Keratinocyte (primary cell): ENCODE results near the gene ANGPTL2. TPM values are rescaled to one million over a fixed set of nuclear protein-coding genes. Genes with fewer than 3 reads are reported as not detected.

Experiments
- DNase-seq: peaks from one replicate; pipeline ENCODE4 v3.0.0-alpha.2; 2011; ENCODE audit warnings: low read depth, missing footprints, low spot score
- FAIRE-seq: peaks from 2 replicates; lab custom pipeline; 2011; peaks lifted over from hg19 to GRCh38; lab: Jason Lieb, UNC
- H2AFZ ChIP-seq: 2 replicates; pipeline ENCODE4 v1.6.0; 2012; ENCODE audit warnings: low read length, control low read depth, inconsistent platforms; ENCODE audit not compliant: control insufficient read depth
- H3K27ac ChIP-seq: 2 replicates; pipeline ENCODE4 v1.5.1; 2011; ENCODE audit warnings: low read length; ENCODE audit not compliant: control insufficient read depth, insufficient read depth
- H3K27me3 ChIP-seq: 3 replicates; pipeline ENCODE4 v1.6.0; 2011; ENCODE audit warnings: low read length; ENCODE audit not compliant: control insufficient read depth, insufficient read depth; ENCODE audit errors: extremely low read depth
- H3K36me3 ChIP-seq, 2 experiments: 2 replicates in 1 of 2; 3 replicates in 1 of 2; pipeline ENCODE4 v1.5.1; 2011; ENCODE audit warnings: low read length in 2 of 2, mild to moderate bottlenecking in 1 of 2; ENCODE audit not compliant: control insufficient read depth in 2 of 2, insufficient read depth in 2 of 2; ENCODE audit errors: extremely low read depth in 1 of 2
- H3K4me1 ChIP-seq: 3 replicates; pipeline ENCODE4 v1.5.1; 2011; ENCODE audit warnings: low read length; ENCODE audit not compliant: control insufficient read depth, insufficient read depth; ENCODE audit errors: extremely low read depth
- H3K4me2 ChIP-seq: 3 replicates; pipeline ENCODE4 v1.6.0; 2011; ENCODE audit warnings: low read depth, low read length; ENCODE audit not compliant: control insufficient read depth, insufficient read depth; ENCODE audit errors: extremely low read depth
- H3K4me3 ChIP-seq, 3 experiments: fragments of 200-600 bp in 1 of 3; sonication (generic) in 1 of 3; 2 replicates in 2 of 3; 3 replicates in 1 of 3; pipeline ENCODE4 v1.5.1; 2011 to 2016; ENCODE audit warnings: low read length in 3 of 3, mild to moderate bottlenecking in 3 of 3, control low read depth in 2 of 3, inconsistent platforms in 1 of 3, low read depth in 1 of 3, mixed read lengths in 1 of 3, mixed run types in 1 of 3, moderate library complexity in 1 of 3; ENCODE audit not compliant: control insufficient read depth in 2 of 3, insufficient read depth in 2 of 3; ENCODE audit errors: extremely low read depth in 1 of 3
- H3K79me2 ChIP-seq: 2 replicates; pipeline ENCODE4 v1.6.0; 2012; ENCODE audit warnings: low read length; ENCODE audit not compliant: control insufficient read depth, insufficient read depth
- H3K9ac ChIP-seq: 3 replicates; pipeline ENCODE4 v1.6.0; 2011; ENCODE audit warnings: low read length; ENCODE audit not compliant: control insufficient read depth, insufficient read depth; ENCODE audit errors: extremely low read depth
- H3K9me1 ChIP-seq: 3 replicates; pipeline ENCODE4 v1.6.0; 2011; ENCODE audit warnings: low read length; ENCODE audit not compliant: control insufficient read depth, insufficient read depth; ENCODE audit errors: extremely low read depth
- H3K9me3 ChIP-seq: 2 replicates; pipeline ENCODE4 v1.5.1; 2012; ENCODE audit warnings: low read depth, low read length; ENCODE audit not compliant: control insufficient read depth
- H4K20me1 ChIP-seq: 3 replicates; pipeline ENCODE4 v1.6.0; 2011; ENCODE audit warnings: low read length; ENCODE audit not compliant: control insufficient read depth, insufficient read depth; ENCODE audit errors: extremely low read depth
- CTCF ChIP-seq, 3 experiments: IDR thresholded peaks in 1 of 3; conservative IDR thresholded peaks in 1 of 3; optimal IDR thresholded peaks in 1 of 3; 2 replicates in 2 of 3; 3 replicates in 1 of 3; pipeline versions ENCODE3 to v1.5.1; 2011; ENCODE audit warnings: low read length in 3 of 3, mild to moderate bottlenecking in 3 of 3, moderate library complexity in 2 of 3, control low read depth in 1 of 3, inconsistent platforms in 1 of 3; ENCODE audit not compliant: insufficient read depth in 2 of 3; ENCODE audit errors: extremely low read depth in 1 of 3
- EZH2 ChIP-seq: IDR thresholded peaks from one replicate; pipeline ENCODE4 v1.6.1; 2012; ENCODE audit warnings: inconsistent platforms, mild to moderate bottlenecking, low read length, moderate library complexity
- dilution Hi-C: fragments of 300-500 bp; cut with MboI; formaldehyde crosslinking; loops from one replicate; pipeline ENCODE4 v1.7.0; 2020; ENCODE audit warnings: low sequenced_read_pairs; ENCODE audit not compliant: extremely low pct_ligation_motif_present
- polyA plus RNA-seq, 5 experiments: library from polyadenylated mRNA; depleted of rRNA in 3 of 5; stranded (reverse) in 3 of 5; stranded (forward) in 1 of 5; unstranded in 1 of 5; fragments of >200 nt; gene quantifications; 1 replicate in 1 of 5; 2 replicates in 3 of 5; 3 replicates in 1 of 5; pipeline versions ENCODE4 v1.2.1 to v1.2.3, GENCODE V29; 2011 to 2012; ENCODE audit warnings: missing spikeins in 2 of 5, low read depth in 1 of 5, low replicate concordance in 1 of 5

Gene ANGPTL2
- polyA plus RNA-seq, 1 donor (not counting 4 experiments of a cell fraction or from before 2014, with no cell fraction given), result 0.18 TPM

- no peaks in the 10 kb centered on the region for H3K9me1 ChIP-seq
- no peak overlapping the region for H3K27ac ChIP-seq
- no peak for DNase-seq
- no peak overlapping the region for H3K4me3 ChIP-seq
- H3K4me2 ChIP-seq, result no peak overlapping the region
- FAIRE-seq, result no peak
- H3K9ac ChIP-seq, result no peak overlapping the region
- TF ChIP-seq EZH2 (no peak), CTCF (optimal IDR thresholded peaks at IDR 0.05 in 1 of 3, IDR thresholded peaks at IDR 0.05 in 1 of 3, conservative IDR thresholded peaks at IDR 0.05 in 1 of 3; ENCODE audit: extremely low read depth in 1 of 3, insufficient read depth in 2 of 3, low read length in 3 of 3) (no peak)
- no peaks in the 10 kb centered on the region for H3K9me3 ChIP-seq
- no peaks in the 10 kb centered on the region for H3K79me2 ChIP-seq
- no peaks in the 10 kb centered on the region for H3K36me3 ChIP-seq
- H3K27me3 ChIP-seq, result peaks cover under 1% of the 10 kb centered on the region
- no peak overlapping the region for H2AFZ ChIP-seq
- H3K4me1 ChIP-seq, result peaks cover 34% of the 10 kb centered on the region
- no peaks in the 10 kb centered on the region for H4K20me1 ChIP-seq
- dilution Hi-C loops, result no loop called here
These were observed 7.8 kb upstream of the ANGPTL2 start for GRCh38 chr9:127130235-127130634.

- dilution Hi-C loops, result no loop called here
- H4K20me1 ChIP-seq, result no peaks in the 10 kb centered on the region
- H3K36me3 ChIP-seq, result no peaks in the 10 kb centered on the region
These were observed 7.3 kb upstream of the ANGPTL2 start for GRCh38 chr9:127129718-127130085.

More at GRCh38 chr9:127129718-127130085, 7.3 kb upstream of the ANGPTL2 start:
- no peak for FAIRE-seq
- Histone ChIP-seq H3K4me2 (no peak overlapping the region), H3K9me1 (no peaks in the 10 kb centered on the region), H3K27me3 (peaks cover 6% of the 10 kb centered on the region), H3K27ac (no peak overlapping the region), H3K9me3 (no peaks in the 10 kb centered on the region), H3K4me1 (peaks cover 34% of the 10 kb centered on the region), H2AFZ (no peak overlapping the region), H3K9ac (no peak overlapping the region), H3K4me3 (no peak overlapping the region), H3K79me2 (no peaks in the 10 kb centered on the region)
- DNase-seq, result no peak
- TF ChIP-seq EZH2, result no peak
- TF ChIP-seq CTCF (optimal IDR thresholded peaks at IDR 0.05 in 1 of 3, IDR thresholded peaks at IDR 0.05 in 1 of 3, conservative IDR thresholded peaks at IDR 0.05 in 1 of 3; ENCODE audit: extremely low read depth in 1 of 3, insufficient read depth in 2 of 3, low read length in 3 of 3), result no peak
